Stimulated activated CD8-positive, alpha-beta memory T cell treated with anti-CD3 and anti-CD28 coated beads, Interleukin-15, amount 100 ng/mL, for 24 hours (primary cell): Measurements from ENCODE around the gene COG5.

Experiments used
- DNase-seq: peaks from one replicate; pipeline ENCODE4 v3.0.0-alpha.2; 2020; ENCODE audit warnings: low read depth

COG5 gene

DNA sequence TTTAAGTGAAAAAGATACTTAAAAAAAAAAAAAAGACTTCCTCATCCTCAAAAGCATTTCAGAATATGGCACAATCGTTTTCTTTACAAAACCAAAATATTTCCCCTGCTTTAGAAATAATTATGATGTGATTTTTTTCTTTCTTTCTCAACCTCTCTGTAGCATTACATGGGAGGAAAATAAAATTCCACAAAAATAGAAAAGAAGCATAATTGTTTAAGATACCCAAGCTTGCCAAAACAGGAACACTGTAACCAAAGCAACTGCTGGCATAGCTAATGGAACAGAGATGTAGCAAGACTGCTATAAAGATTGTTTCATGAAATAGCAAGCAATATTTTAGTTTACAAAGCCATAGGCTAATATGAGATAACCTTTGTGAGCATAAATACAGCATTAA, 169.4 kb downstream of the COG5 start:
- no peak for DNase-seq

GRCh38 chr7:107392830-107393229, 170.9 kb downstream of the COG5 start:
- no peak for DNase-seq

- no peak for DNase-seq
Observed at GRCh38 chr7:107390916-107391315, 172.8 kb downstream of the COG5 start.

- no peak for DNase-seq
Observed at GRCh38 chr7:107388604-107389003, 175.1 kb downstream of the COG5 start.

GRCh38 chr7:107387573-107388219, 176.0 kb downstream of the COG5 start:
- DNase-seq = no peak

GRCh38 chr7:107387128-107387527, 176.6 kb downstream of the COG5 start:
- DNase-seq = no peak

GRCh38 chr7:107386548-107387102, 177.1 kb downstream of the COG5 start:
- no peak for DNase-seq

DNA sequence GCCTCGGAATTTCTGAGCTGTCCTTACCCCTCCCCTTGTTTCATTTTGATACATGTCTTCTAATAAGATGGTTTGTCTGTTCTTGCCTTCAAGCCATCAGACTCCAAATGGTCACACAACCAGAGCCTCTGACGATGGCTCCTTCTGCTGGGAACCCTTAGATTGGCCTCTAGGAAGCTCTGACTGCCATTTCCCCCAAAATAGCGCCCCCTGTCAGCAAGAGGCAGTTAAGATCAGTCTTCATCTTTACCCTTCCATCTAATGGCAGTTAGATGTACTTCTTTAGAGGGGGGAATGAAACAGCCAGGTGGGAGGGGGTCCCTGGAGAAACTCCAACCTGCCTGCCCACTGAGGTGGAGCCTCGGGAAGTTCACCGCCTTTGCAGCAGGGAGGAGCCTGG, 179.7 kb downstream of the COG5 start:
- DNase-seq = no peak

DNA sequence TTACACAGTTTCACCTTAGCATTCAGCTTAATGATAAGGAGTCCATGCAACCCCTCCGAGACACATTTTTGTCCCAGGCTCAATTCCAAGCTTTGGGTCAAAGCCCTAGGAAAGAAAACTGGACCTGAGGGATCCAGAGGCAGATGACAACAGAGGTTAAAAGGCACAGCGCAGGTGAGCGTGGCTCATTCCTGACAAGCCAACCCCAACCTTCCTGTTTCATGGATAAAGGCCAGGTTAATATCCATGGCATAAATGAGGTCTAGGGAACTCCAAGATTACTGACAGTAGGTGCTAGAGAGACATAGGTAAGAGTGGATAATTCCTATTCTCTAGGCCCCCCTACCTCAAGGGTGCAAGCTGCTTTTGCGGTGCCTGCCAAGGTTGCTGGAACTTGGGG, 180.5 kb downstream of the COG5 start:
- no peak for DNase-seq

- DNase-seq = no peak
Observed at GRCh38 chr7:107381453-107381852, 182.3 kb downstream of the COG5 start.

GRCh38 chr7:107373354-107373753, 190.4 kb downstream of the COG5 start:
- no peak for DNase-seq

DNA sequence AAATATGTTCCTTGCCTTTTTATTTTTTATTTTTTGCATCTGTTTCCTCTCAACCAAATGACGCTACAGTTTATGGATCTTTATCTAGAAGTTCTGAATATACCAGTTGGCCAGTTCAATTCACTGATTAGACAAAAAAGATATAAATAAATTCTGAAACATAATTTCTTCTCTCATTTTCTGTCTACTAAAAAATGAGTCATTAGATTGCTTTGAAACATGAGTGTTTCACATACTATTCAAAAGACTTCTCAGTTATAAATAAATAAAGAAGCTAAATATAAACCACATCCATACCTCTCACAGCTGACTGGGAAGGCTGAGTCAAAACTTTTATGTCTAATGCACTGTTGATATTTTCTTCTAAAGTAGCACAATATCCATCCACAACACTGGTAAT, 191.4 kb downstream of the COG5 start:
- no peak for DNase-seq

DNA sequence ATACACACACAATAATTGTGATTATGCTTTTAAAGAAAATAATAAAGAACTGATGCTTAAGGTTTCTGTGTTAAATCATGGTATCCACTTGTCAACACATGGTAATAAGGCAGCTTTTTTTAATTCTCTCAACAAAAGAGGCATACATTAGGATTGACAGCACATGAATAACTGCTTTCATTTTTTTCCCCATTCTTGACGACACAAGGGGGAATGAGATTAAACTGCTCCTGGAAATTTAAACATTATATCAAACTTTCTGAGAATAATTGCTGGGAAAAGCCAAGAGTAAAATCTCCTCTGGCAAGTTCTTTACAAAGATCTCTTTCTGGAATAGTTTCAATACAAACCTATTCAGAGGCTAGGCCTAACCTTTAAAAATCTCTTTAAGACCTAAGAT, 192.9 kb downstream of the COG5 start:
- DNase-seq = no peak

DNA sequence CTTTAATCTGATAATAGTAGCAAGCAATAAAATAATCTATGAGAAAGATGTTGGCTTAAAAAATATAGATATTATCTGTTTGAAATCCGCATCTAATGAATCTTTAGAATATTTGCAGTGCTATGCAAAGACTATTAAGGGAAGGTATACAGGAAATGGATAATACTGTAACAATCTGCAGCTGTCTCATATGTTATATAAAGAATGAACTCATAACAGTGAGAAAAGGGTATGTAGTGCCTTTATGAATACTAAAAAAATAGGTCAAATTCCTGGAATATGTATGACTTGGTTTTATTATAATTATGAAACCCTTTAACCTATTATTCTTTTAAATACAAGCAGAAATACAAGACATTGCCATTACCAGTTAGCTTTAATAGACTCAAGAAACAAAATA, 198.9 kb downstream of the COG5 start:
- no peak for DNase-seq

DNA sequence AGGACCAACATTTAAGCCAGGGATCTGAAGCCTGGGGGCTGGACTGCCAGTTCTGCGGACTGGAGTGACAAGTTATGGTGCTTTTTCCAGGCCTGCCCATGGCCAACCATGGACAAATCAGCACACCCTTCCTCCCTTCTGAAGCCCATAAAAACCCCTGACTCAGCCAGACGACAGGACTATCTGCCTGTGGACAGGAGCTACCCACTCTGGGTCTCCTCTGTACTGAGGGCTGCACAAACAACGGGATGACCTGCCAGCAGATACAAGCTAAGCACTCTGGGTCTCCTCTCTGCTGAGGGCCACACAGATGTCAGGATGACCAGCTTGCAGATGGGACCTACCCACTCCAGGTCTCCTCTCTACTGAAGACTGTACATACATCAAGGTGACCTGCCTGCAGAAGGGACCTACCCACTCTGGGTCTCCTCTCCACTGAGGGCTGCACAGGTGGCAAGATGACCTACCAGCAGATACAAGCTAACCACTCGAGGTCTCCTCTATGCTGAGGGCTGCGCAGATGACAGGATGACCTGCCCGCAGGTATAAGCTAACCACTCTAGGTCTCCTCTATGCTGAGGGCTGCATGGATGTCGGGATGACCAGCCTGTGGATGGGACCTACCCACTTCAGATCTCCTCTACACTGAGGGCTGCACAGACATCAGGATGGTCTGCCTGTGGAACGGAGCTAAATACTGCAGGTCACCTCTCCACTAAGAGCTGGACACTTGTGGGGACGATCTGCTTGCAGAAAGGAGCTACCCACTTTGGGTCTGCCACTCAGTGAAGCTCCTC, 204.0 kb downstream of the COG5 start:
- no peak for DNase-seq

DNA sequence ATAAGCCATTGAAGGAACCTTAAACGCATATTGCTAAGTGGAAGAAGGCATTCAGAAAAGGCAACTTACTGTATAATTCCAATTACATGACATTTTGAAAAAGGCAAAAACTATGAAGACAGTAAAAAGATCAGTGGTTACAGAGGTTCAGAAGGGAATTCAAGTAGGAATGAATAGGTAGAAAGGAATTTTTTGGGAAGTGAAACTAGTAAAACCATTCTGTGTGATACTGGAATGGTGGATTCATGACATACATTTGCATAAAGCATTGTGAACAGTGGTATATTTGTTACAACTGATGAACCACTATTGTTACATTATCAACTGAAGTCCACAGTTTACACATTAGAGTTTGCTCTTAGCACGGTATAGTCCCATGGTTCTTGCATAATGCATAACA, 208.1 kb downstream of the COG5 start:
- no peak for DNase-seq

DNA sequence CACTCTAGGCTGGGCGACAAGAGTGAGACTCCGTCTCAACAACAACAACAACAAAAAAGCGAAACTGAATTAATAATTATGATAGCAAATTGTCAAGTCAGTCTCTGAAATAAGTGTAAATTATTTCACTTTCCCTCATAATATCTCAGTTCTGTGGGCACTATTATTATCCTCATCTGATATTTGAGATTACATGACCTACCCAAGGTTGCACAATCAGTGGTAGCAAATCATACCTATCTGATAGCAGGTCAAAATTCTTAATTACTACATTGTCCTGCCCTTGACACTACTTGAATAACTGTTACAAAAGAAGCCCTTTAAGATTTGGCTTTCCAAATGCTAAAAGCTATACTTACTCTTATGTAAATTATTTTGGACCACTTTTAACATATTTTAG, 209.1 kb downstream of the COG5 start:
- no peak for DNase-seq

GRCh38 chr7:107353701-107354100, 210.0 kb downstream of the COG5 start:
- DNase-seq = no peak

DNA sequence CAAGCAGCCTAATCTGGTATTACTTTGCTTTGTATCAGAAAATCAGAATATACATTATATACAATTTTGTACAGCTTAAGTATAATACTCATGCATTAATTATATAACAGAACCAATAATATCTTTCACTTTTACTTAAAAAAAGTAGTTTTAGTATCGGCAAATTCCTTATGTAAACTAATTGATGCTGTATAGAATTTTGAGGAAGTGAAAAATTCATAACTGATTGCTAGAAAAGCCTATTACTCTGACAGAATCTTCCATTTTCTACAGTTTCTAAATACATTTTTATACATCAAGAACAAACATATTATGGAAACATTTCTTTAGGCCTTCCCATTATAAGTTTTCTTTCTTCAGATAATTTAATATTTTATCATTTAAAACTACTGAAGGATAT, 217.8 kb downstream of the COG5 start:
- DNase-seq = no peak

DNA sequence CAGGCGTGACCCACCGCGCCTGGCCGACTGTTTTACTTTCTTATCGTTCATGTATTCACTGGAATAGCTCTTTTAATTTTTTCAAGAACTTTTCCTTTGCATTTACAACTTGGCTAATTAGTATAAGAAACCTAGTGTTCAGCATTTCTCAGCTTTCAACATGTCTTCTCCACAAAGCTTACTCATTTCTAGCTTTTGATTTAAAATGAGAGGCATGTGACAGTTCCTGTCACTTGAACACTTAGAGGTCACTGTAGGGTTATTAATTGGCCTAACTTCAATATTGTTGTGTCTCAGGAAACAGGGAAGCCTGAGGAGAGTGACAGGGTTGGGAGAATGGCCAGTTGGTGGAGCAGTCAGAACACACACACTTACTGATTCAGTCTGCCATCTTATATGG, 218.9 kb downstream of the COG5 start:
- no peak for DNase-seq

- DNase-seq = no peak
Observed at GRCh38 chr7:107344286-107344685, 219.4 kb downstream of the COG5 start.

DNA sequence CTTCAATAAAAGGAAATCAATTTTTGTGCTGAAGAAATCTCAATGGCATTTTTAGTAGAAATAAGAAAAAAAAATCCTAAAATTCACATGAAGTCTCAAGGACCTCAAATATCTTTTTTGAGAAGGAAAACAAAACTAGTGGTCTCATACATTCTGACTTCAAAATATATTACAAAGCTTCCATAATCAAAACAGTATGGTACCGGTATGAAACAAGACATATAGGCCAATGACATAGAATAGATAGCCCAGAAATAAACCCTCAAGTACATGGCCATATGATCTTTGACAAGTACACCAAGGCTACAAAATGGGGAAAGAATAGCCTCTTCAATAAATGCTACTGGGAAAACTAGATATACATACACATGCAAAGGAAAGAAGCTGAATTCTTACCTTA, 225.6 kb downstream of the COG5 start:
- no peak for DNase-seq

GRCh38 chr7:107332488-107333269, 231.0 kb downstream of the COG5 start:
- DNase-seq = no peak
